Smooth muscle cell (in vitro differentiated cells): ENCODE measurements around the gene TGFBR2. TPM values are rescaled to one million over a fixed set of nuclear protein-coding genes. Genes with fewer than 3 reads are reported as not detected.

Source experiments
- DNase-seq: peaks from one replicate; lab custom pipeline; 2025; ENCODE audit not compliant: unreplicated experiment; lab: John Stamatoyannopoulos, UW
- H2AFZ ChIP-seq: fragments of 200-600 bp; sonication (generic); 2 replicates; pipeline ENCODE4 v1.6.0; 2016; ENCODE audit warnings: antibody characterized with exemption, low read depth, mild to moderate bottlenecking
- H3F3A ChIP-seq: fragments of 200-600 bp; sonication (generic); 2 replicates; pipeline ENCODE4 v1.6.0; 2017; ENCODE audit warnings: antibody characterized with exemption, low read depth
- H3K27ac ChIP-seq: fragments of 200-600 bp; sonication (generic); 2 replicates; pipeline ENCODE4 v1.5.1; 2016; ENCODE audit warnings: low read depth, mild to moderate bottlenecking
- H3K27me3 ChIP-seq: fragments of 200-600 bp; sonication (generic); 2 replicates; pipeline ENCODE4 v1.6.1; 2016; ENCODE audit warnings: low read depth, mild to moderate bottlenecking
- H3K36me3 ChIP-seq: fragments of 200-600 bp; sonication (generic); 2 replicates; pipeline ENCODE4 v1.5.1; 2016; ENCODE audit warnings: low read depth
- H3K4me1 ChIP-seq: fragments of 200-600 bp; sonication (generic); 2 replicates; pipeline ENCODE4 v1.5.1; 2016; ENCODE audit warnings: low read depth
- H3K4me2 ChIP-seq: fragments of 200-600 bp; sonication (generic); 2 replicates; pipeline ENCODE4 v1.6.0; 2016; ENCODE audit warnings: mild to moderate bottlenecking
- H3K4me3 ChIP-seq: fragments of 200-600 bp; sonication (generic); 2 replicates; pipeline ENCODE4 v1.5.1; 2016; ENCODE audit warnings: mild to moderate bottlenecking
- H3K79me2 ChIP-seq: fragments of 200-600 bp; sonication (generic); 2 replicates; pipeline ENCODE4 v1.6.0; 2016; ENCODE audit warnings: low read depth, mild to moderate bottlenecking
- H3K9ac ChIP-seq: fragments of 200-600 bp; sonication (generic); 2 replicates; pipeline ENCODE4 v1.6.0; 2016; ENCODE audit warnings: low read depth
- H3K9me3 ChIP-seq: fragments of 200-600 bp; sonication (generic); replicated peaks from 2 replicates; pipeline ENCODE4 v1.5.1; 2016; ENCODE audit warnings: low read depth
- H4K20me1 ChIP-seq: fragments of 200-600 bp; sonication (generic); 2 replicates; pipeline ENCODE4 v1.6.0; 2016; ENCODE audit warnings: low read depth
- WGBS: methylation state at CpG from one replicate; pipeline ENCODE4 v1.1.7; 2016; ENCODE audit warnings: low lambda C conversion rate; 5-methylcytosine and 5-hydroxymethylcytosine counted together
- polyA plus RNA-seq: library from polyadenylated mRNA; unstranded; fragments of >200 nt; fragmentation: Nextera tagmentation; extraction: Ambion mirVana; gene quantifications from 2 replicates; pipeline ENCODE4 v1.2.1, GENCODE V29; 2016
- total RNA-seq: library from RNA; depleted of rRNA; stranded (reverse); fragments of >200 nt; gene quantifications from 2 replicates; pipeline ENCODE4 v1.2.3, GENCODE V29; 2014
- TF ChIP-seq, protein P1 (sequence below): fragments of 200-600 bp; sonication (generic); IDR thresholded peaks from 2 replicates; pipeline ENCODE4 v1.5.1; 2017; ENCODE audit warnings: borderline replicate concordance, mild to moderate bottlenecking, antibody characterized with exemption; ENCODE audit not compliant: insufficient read depth, poor library complexity, severe bottlenecking

TGFBR2 gene
- total and polyA plus RNA-seq, 2 experiments from 2014 or later, result 39.6 to 53.7 TPM

DNA sequence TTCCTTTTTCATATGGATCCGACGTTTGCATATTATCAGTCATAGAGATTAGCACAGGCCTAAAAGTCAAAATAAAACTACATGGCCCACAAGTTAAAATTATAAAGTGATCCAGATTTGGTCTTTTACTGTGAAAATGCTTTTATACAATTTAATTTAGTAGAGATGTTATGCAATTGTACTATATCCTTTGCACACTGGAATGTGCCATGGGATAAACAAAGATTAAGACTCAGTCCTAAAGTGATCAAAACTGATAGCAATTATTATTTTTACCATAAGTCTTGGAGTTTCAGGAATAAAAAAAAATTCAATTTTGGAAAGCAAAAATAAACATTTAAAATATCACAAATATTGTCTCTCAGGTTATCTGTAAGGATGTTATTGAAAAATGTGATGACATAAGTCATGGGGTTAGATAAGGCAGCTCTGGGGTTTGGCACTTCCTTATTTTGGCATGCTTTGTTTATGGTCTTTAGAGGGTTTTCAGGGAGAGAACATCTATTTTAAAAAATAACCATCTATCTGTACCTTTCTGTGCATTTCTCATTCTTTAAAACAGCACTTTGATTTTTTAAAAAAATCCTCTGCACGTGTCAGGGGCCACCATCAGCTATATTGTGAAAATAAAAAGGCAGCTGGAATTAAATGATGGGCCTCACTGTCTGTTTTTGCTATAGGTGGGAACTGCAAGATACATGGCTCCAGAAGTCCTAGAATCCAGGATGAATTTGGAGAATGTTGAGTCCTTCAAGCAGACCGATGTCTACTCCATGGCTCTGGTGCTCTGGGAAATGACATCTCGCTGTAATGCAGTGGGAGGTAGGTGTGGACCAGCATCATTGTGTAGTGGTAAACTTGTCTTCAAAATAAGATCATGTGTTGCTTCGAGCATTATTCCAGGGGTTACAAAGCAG lies 67.3 kb downstream of the TGFBR2 start:
- no peak overlapping the region for H3K9ac ChIP-seq
- no peaks in the 10 kb centered on the region for H3K9me3 ChIP-seq
- 96% methylated on average over 6 of the region's 6 CpGs for WGBS

GRCh38 chr3:30675006-30675405 lies 68.6 kb downstream of the TGFBR2 start:
- Histone ChIP-seq H2AFZ (no peak overlapping the region), H3K4me2 (no peak overlapping the region), H3K27me3 (no peaks in the 10 kb centered on the region), H3K9ac (no peak overlapping the region), H3K4me1 (no peaks in the 10 kb centered on the region), H3K79me2 (no peaks in the 10 kb centered on the region), H4K20me1 (no peaks in the 10 kb centered on the region), H3K4me3 (no peak overlapping the region), H3K27ac (no peak overlapping the region), H3K36me3 (peaks cover 15% of the 10 kb centered on the region), H3K9me3 (no peaks in the 10 kb centered on the region), H3F3A (peaks cover 6% of the 10 kb centered on the region)
- DNase-seq, result no peak
- TF ChIP-seq, protein P1, sequence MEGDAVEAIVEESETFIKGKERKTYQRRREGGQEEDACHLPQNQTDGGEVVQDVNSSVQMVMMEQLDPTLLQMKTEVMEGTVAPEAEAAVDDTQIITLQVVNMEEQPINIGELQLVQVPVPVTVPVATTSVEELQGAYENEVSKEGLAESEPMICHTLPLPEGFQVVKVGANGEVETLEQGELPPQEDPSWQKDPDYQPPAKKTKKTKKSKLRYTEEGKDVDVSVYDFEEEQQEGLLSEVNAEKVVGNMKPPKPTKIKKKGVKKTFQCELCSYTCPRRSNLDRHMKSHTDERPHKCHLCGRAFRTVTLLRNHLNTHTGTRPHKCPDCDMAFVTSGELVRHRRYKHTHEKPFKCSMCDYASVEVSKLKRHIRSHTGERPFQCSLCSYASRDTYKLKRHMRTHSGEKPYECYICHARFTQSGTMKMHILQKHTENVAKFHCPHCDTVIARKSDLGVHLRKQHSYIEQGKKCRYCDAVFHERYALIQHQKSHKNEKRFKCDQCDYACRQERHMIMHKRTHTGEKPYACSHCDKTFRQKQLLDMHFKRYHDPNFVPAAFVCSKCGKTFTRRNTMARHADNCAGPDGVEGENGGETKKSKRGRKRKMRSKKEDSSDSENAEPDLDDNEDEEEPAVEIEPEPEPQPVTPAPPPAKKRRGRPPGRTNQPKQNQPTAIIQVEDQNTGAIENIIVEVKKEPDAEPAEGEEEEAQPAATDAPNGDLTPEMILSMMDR, result no peak
- 100% methylated on average over 2 of the region's 2 CpGs for WGBS

More for the DNA sequence above, 67.3 kb downstream of the TGFBR2 start:
- peaks cover 15% of the 10 kb centered on the region for H3K36me3 ChIP-seq
- TF ChIP-seq, protein P1, result no peak
- no peaks in the 10 kb centered on the region for H3K4me1 ChIP-seq
- DNase-seq, result no peak
- no peak overlapping the region for H3K4me2 ChIP-seq
- H3F3A ChIP-seq, result no peaks in the 10 kb centered on the region
- no peaks in the 10 kb centered on the region for H4K20me1 ChIP-seq
- H2AFZ ChIP-seq, result no peak overlapping the region
- H3K27me3 ChIP-seq, result no peaks in the 10 kb centered on the region
- no peak overlapping the region for H3K27ac ChIP-seq
- H3K79me2 ChIP-seq, result no peaks in the 10 kb centered on the region
- no peak overlapping the region for H3K4me3 ChIP-seq

GRCh38 chr3:30675774-30676173 lies 69.4 kb downstream of the TGFBR2 start:
- Histone ChIP-seq H3K27me3 (no peaks in the 10 kb centered on the region), H3K4me3 (no peak overlapping the region), H2AFZ (no peak overlapping the region), H3K9ac (no peak overlapping the region), H4K20me1 (no peaks in the 10 kb centered on the region), H3K79me2 (no peaks in the 10 kb centered on the region), H3K4me1 (peaks cover 6% of the 10 kb centered on the region), H3K4me2 (no peak overlapping the region), H3K9me3 (no peaks in the 10 kb centered on the region), H3K27ac (no peak overlapping the region), H3K36me3 (peaks cover 12% of the 10 kb centered on the region), H3F3A (peaks cover 6% of the 10 kb centered on the region)
- TF ChIP-seq, protein P1, result no peak
- DNase-seq, result no peak
- 94% methylated on average over 5 of the region's 5 CpGs for WGBS
